SJSA1 (cell line): Measurements from ENCODE around the gene WDR88. TPM values are rescaled to one million over a fixed set of nuclear protein-coding genes. Genes with fewer than 3 reads are reported as not detected.
"Not testable (repeated sequence)": the region's sequence is repeated elsewhere in the genome, so short reads cannot be mapped to it uniquely, and the experiment has no call there.

Source experiments
- DNase-seq, 2 experiments: peaks; one replicate each; pipeline ENCODE4 v3.0.0-alpha.2; 2015 to 2020; ENCODE audit warnings: low spot score in 2 of 2, low read depth in 1 of 2
- H3K27ac ChIP-seq: fragments of 250-450 bp; sonication (Bioruptor Pico); 2 replicates; pipeline ENCODE4 v1.5.1; 2020; ENCODE audit warnings: mild to moderate bottlenecking, moderate library complexity
- H3K27me3 ChIP-seq: fragments of 250-450 bp; sonication (Bioruptor Pico); replicated peaks from 2 replicates; pipeline ENCODE4 v1.5.1; 2020; ENCODE audit warnings: mild to moderate bottlenecking, moderate library complexity
- H3K36me3 ChIP-seq: fragments of 250-450 bp; sonication (Bioruptor Pico); 2 replicates; pipeline ENCODE4 v1.5.1; 2020; ENCODE audit warnings: mild to moderate bottlenecking
- H3K4me1 ChIP-seq: fragments of 250-450 bp; sonication (Bioruptor Pico); replicated peaks from 2 replicates; pipeline ENCODE4 v1.6.1; 2021; ENCODE audit warnings: mild to moderate bottlenecking
- H3K4me3 ChIP-seq: fragments of 250-450 bp; sonication (Bioruptor Pico); 2 replicates; pipeline ENCODE4 v1.5.1; 2020; ENCODE audit warnings: mild to moderate bottlenecking
- H3K9me3 ChIP-seq: fragments of 250-450 bp; sonication (Bioruptor Pico); replicated peaks from 2 replicates; pipeline ENCODE4 v1.5.1; 2020; ENCODE audit warnings: mild to moderate bottlenecking
- total RNA-seq: library from RNA; depleted of rRNA; stranded (reverse); fragments of >200 nt; shearing (Covaris generic); gene quantifications from 2 replicates; pipeline ENCODE4 v1.2.3, GENCODE V29; 2014

The WDR88 gene
- total RNA-seq, 1 experiment from 2014 or later, result not detected

DNA sequence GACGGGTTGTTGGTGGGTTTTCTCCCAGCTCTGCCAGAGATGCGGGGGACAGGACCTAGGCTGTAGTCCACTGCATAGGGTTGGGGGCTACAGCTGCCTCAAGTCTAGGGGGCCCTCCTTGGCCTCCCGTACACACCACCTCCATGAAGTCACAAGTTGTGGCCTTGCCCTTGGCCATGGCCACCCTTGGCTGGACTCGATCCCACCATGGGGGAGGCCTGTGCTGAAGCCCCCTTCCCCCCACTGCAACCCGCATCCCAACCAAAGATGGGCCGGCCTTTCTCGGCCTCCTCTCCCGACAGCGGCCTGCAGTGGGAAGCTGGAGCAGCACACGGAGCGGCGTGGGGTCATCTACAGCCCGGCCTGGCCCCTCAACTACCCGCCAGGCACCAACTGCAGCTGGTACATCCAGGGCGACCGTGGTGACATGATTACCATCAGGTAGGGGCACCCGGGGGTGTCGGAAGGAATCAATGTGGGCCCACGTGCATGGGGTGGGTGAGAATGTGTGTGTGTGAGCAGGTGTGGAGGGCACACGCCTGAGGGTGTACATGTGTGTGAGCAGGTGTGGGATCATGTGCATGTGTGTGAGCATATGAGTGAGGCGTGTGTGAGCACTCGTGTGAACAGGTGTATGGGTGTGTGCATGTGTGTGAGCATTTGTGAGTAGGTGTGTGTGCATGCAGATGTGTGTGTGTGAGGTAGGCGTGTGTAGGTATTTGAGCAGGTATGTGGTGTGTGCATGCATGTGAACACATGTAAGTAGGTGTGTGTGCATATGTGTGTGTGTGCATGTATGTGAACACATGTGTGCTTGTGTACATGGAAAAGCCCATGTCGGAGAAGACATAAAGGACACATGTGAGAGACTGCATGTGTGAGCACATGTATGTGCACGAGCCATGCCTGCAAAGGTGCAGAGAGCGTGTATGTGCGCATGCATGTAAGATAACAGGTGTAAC lies 70.9 kb downstream of the WDR88 start:
- H3K4me3 ChIP-seq, result no peak overlapping the region
- H3K36me3 ChIP-seq, result no peaks in the 10 kb centered on the region
- no peaks in the 10 kb centered on the region for H3K4me1 ChIP-seq
- H3K9me3 ChIP-seq, result no peaks in the 10 kb centered on the region
- no peak for DNase-seq
- H3K27me3 ChIP-seq, result 0 out of 2 replicates have a peak, but pooled peaks cover 3% of the 10 kb centered on the region
- no peak overlapping the region for H3K27ac ChIP-seq

DNA sequence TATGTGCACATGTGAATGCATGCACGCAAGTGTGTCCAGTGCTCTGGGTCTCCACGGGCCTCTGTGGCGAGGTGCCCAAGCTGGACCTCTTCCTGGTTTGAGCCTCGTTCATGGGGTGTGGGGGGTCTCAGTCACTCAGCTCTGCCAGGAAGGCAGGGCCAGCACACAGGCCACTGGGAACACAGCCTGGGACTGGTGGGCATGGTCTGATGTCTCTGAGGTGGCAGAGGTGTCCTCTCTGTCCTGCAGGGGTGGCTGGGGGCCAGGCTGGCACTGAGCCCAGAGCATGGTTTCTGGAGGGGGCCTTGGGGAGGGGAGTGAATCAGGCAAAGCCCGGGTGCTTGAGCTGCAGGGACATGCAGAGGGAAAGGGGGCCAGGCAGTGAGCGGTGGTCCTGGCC lies 71.6 kb downstream of the WDR88 start:
- no peak for DNase-seq
- H3K4me3 ChIP-seq, result no peak overlapping the region
- 0 out of 2 replicates have a peak, but pooled peaks cover under 1% of the 10 kb centered on the region for H3K27me3 ChIP-seq
- H3K4me1 ChIP-seq, result no peaks in the 10 kb centered on the region
- no peak overlapping the region for H3K27ac ChIP-seq
- no peaks in the 10 kb centered on the region for H3K9me3 ChIP-seq
- no peaks in the 10 kb centered on the region for H3K36me3 ChIP-seq

DNA sequence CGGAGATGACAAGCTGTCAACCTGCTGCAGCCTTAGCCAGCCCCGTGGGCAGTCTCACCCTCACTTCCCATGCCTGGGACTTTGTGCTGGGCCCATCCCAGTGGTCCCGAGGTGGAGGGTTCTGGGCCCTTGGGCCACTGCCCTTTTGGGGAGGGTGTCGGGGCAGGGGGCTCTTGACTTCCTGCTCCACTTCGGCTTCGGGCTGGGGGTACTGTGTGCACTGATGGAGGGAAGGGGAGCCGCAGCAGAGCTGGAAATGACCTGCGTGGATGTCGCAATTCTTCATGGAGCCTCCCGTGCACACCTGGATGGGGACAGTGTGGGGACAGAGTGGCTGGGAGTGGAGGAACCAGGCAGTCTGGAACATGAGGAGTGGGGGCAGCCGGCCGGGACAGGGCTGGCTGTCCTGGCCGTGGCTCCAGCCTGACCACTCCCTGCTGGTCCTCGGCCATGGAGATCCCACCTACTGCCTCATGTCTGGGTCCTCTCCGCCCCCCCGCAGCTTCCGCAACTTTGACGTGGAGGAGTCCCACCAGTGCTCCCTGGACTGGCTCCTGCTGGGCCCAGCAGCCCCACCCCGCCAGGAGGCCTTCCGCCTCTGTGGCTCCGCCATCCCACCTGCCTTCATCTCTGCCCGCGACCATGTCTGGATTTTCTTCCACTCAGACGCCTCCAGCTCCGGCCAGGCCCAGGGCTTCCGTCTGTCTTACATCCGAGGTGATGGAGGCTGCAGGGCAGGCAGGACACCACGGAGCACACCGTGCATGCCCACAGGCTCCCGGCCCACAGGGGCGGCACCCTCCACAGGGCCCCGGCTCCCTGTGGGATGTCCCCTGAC lies 72.4 kb downstream of the WDR88 start:
- Histone ChIP-seq H3K9me3 (no peaks in the 10 kb centered on the region), H3K27ac (no peak overlapping the region), H3K36me3 (no peaks in the 10 kb centered on the region), H3K4me3 (no peak overlapping the region), H3K4me1 (no peaks in the 10 kb centered on the region), H3K27me3 (no peaks in the 10 kb centered on the region)
- no peak for DNase-seq

DNA sequence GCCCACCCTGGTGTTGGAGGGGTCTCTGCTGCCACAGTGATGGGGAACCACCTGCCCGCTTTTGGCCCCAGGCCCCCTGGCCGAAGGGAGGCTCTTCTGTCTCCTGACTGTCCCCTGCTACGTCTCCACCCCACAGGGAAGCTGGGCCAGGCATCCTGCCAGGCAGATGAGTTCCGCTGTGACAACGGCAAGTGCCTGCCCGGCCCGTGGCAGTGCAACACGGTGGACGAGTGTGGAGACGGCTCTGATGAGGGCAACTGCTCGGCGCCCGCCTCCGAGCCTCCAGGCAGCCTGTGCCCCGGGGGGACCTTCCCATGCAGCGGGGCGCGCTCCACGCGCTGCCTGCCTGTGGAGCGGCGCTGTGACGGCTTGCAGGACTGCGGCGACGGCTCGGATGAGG lies 73.2 kb downstream of the WDR88 start:
- no peaks in the 10 kb centered on the region for H3K27me3 ChIP-seq
- H3K27ac ChIP-seq, result no peak overlapping the region
- H3K4me3 ChIP-seq, result no peak overlapping the region
- no peaks in the 10 kb centered on the region for H3K4me1 ChIP-seq
- no peaks in the 10 kb centered on the region for H3K36me3 ChIP-seq
- H3K9me3 ChIP-seq, result no peaks in the 10 kb centered on the region
- DNase-seq, result no peak

DNA sequence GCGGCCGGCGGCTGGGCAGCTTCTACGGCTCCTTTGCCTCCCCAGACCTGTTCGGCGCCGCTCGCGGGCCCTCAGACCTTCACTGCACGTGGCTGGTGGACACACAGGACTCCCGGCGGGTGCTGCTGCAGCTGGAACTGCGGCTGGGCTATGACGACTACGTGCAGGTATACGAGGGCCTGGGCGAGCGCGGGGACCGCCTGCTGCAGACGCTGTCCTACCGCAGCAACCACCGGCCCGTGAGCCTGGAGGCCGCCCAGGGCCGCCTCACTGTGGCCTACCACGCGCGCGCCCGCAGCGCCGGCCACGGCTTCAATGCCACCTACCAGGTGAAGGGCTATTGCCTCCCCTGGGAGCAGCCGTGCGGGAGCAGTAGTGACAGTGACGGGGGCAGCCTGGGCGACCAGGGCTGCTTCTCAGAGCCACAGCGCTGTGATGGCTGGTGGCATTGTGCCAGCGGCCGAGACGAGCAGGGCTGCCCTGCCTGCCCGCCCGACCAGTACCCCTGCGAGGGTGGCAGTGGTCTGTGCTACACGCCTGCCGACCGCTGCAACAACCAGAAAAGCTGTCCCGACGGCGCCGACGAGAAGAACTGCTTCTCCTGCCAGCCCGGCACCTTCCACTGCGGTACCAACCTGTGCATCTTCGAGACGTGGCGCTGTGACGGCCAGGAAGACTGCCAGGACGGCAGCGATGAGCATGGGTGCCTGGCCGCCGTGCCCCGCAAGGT lies 73.8 kb downstream of the WDR88 start:
- no peaks in the 10 kb centered on the region for H3K36me3 ChIP-seq
- no peaks in the 10 kb centered on the region for H3K4me1 ChIP-seq
- DNase-seq, result no peak
- no peaks in the 10 kb centered on the region for H3K27me3 ChIP-seq
- no peak overlapping the region for H3K4me3 ChIP-seq
- no peak overlapping the region for H3K27ac ChIP-seq
- H3K9me3 ChIP-seq, result no peaks in the 10 kb centered on the region

DNA sequence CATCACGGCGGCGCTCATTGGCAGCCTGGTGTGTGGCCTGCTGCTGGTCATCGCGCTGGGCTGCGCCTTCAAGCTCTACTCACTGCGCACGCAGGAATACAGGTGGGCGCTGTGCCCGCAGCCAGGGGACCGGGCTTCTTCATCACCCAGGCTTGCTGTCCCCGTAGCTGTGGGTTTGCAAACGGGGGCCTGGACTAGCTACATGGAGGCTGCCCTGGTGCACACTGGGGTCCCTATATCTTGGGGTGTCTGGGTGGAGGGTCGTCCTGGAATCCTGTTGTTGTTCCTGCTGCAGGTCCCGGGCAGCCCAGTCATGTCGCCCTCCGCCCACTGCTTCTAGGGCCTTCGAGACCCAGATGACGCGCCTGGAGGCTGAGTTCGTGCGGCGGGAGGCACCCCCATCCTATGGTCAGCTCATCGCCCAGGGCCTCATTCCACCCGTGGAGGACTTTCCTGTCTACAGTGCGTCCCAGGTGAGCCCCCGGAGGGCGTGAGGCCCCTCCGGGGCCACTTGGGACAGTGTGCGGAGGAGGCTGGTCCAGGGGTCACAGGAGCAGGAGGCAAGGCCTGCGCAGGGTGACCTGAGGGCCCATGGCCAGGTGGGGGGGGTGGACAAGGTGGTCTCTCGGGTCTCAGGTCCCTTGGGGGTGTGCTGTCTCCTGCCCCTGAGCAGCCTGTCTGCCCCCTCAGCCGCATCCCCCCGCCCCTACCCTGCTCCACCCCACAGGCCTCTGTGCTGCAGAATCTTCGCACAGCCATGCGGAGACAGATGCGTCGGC lies 74.5 kb downstream of the WDR88 start:
- DNase-seq, result no peak
- H3K27ac ChIP-seq, result no peak overlapping the region

DNA sequence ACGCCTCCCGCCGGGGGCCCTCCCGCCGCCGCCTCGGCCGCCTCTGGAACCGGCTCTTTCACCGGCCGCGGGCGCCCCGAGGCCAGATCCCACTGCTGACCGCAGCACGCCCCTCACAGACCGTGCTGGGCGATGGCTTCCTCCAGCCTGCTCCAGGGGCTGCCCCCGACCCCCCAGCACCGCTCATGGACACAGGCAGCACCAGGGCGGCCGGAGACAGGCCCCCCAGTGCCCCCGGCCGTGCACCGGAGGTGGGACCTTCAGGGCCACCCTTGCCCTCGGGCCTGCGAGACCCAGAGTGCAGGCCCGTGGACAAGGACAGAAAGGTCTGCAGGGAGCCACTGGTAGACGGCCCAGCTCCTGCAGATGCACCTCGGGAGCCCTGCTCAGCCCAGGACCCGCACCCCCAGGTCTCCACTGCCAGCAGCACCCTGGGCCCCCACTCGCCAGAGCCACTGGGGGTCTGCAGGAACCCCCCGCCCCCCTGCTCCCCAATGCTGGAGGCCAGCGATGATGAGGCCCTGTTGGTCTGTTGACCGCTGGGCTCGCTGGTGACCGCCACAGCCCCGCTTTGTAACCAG lies 75.2 kb downstream of the WDR88 start:
- Histone ChIP-seq H3K4me1 (no peaks in the 10 kb centered on the region), H3K36me3 (no peaks in the 10 kb centered on the region), H3K4me3 (no peak overlapping the region), H3K9me3 (no peaks in the 10 kb centered on the region), H3K27ac (no peak overlapping the region), H3K27me3 (no peaks in the 10 kb centered on the region)
- DNase-seq, result no peak

More for the DNA sequence above, 74.5 kb downstream of the WDR88 start:
- no peaks in the 10 kb centered on the region for H3K36me3 ChIP-seq
- H3K27me3 ChIP-seq, result no peaks in the 10 kb centered on the region
- no peaks in the 10 kb centered on the region for H3K9me3 ChIP-seq
- H3K4me3 ChIP-seq, result no peak overlapping the region
- H3K4me1 ChIP-seq, result no peaks in the 10 kb centered on the region

DNA sequence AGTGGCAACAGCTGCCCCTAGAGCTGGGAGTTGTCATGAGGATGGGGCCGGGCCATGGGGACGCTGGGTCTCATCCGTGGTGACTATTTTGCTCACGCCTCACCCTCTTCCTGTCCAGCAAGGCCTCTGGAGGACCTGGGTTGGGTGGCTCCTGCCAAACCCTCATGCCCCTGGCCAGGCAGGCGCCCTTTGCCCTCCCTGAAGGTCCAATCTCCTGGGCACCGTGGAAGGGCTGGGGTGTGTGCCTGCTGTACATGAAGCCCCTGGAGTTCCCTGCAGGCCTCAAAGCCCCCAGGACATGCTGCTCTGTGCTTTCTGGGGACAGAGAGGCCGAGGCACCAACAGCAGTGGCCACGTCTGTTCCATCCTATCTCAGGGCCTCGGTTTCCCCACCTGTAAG lies 76.0 kb downstream of the WDR88 start:
- Histone ChIP-seq H3K27me3 (no peaks in the 10 kb centered on the region), H3K9me3 (no peaks in the 10 kb centered on the region), H3K4me1 (no peaks in the 10 kb centered on the region), H3K27ac (no peak overlapping the region), H3K36me3 (no peaks in the 10 kb centered on the region), H3K4me3 (no peak overlapping the region)
- no peak for DNase-seq

DNA sequence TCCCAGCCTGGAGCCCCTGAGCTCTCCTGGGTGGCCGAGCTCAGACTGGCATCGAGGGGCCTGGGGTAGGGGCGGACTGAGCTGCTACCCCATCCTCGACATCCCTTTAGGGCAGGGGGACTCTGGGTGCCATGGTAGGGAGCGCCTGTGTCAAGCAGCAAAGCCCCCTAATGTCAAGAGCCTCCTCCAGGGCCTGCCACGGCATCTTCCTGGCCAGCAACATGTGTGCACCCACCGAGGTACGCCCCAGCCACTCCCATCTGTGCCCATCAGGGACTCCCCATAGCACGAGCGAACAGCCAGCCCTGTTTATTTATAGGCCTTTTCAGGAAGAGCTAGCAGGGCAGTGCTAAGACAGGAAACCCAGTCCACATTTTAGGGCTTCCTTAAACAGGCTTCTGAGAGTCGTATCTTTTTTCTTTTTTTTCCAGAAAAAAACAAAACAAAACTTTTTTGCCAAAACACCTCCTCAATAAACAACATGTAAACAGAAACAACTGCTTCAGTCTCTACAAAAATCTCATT lies 76.5 kb downstream of the WDR88 start:
- no peak for DNase-seq
- Histone ChIP-seq H3K4me1 (no peaks in the 10 kb centered on the region), H3K27ac (no peak overlapping the region), H3K27me3 (no peaks in the 10 kb centered on the region), H3K36me3 (no peaks in the 10 kb centered on the region), H3K9me3 (no peaks in the 10 kb centered on the region), H3K4me3 (no peak overlapping the region)

DNA sequence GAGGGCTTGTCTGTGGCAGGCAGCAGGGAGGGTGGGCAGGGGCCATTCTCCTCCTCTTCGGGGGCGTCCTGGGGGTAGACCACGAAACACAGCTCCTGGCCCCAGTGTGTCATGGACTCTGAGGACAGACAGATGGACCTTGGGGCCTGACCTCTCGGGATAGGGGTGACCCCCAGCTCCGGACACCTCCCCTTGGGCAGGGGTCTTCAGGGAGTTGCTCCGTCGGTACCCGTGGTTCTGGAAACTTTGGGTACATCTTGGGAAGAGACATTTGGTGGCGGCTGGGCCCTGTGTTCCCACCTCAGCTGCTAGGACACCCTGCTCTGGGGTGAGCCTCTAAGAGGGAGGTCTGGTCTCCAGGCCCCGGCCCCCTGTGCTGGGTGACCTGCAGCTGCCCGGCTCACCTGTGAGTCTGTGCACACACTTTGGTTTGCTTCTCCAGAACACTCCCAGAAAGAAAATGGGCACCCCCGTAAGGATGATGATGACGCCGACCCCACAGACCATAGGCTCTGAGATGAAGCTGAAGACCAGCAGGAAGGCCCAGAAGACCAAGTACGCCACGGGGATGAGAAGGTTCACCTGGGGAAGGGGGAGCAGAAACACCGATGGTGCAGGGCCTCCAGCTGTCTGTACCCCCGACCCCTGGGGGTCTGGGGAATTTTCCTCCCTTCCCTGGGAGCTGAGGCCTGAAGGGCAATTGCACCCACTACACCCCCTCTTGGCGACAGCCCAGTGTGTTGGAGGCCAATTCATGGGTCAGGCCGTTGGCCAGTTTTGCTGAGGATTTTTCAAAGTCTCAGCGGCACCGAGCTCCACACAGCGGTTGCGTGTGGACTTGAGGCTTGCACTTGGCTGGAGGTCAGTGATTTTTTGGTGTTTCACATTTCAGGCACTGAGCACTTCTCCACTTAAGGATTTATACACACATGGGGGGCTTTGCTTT lies 77.3 kb downstream of the WDR88 start:
- no peaks in the 10 kb centered on the region for H3K27me3 ChIP-seq
- no peaks in the 10 kb centered on the region for H3K36me3 ChIP-seq
- H3K4me1 ChIP-seq, result no peaks in the 10 kb centered on the region
- no peak for DNase-seq
- no peak overlapping the region for H3K4me3 ChIP-seq
- H3K27ac ChIP-seq, result no peak overlapping the region
- H3K9me3 ChIP-seq, result no peaks in the 10 kb centered on the region

DNA sequence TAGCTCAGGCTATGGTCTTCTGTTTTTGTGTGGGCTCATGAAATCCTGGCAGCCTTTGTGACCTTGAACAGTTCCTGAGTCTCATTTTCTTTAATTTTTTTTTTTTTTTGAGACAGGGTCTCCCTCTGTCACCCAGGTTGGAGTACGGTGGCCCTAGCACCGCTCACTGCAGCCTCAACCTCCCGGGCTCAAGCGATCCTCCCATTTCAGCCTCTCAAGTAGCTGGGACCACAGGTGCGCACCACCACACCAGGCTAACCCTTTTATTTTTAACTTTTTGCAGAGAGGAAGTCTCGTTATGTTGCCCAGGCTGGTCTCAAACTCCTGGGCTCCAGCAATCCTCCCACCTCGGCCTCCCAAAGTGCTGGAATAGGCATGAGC lies 77.9 kb downstream of the WDR88 start:
- not testable (repeated sequence) for H3K27ac ChIP-seq, H3K4me1 ChIP-seq, H3K36me3 ChIP-seq, DNase-seq, H3K27me3 ChIP-seq, H3K9me3 ChIP-seq, H3K4me3 ChIP-seq
